Stimulated activated CD4-positive, alpha-beta T cell treated with anti-CD3 and anti-CD28 coated beads, Interleukin-12 subunit alpha, Interleukin-12 subunit beta, amount 100 ng/mL, for 48 hours (primary cell): ENCODE results near the gene PCDHGA7.
"Not testable (repeated sequence)": the region's sequence is repeated elsewhere in the genome, so short reads cannot be mapped to it uniquely, and the experiment has no call there.

Experiments
- DNase-seq, 3 donors: peaks; one replicate each; pipeline ENCODE4 v3.0.0-alpha.2; 2020; ENCODE audit warnings: low read depth in 2 of 3, low spot score in 1 of 3

The PCDHGA7 gene

GRCh38 chr5:141366016-141366896 lies 16.3 kb upstream of the PCDHGA7 start:
- DNase-seq = no peak

- peak in 1 of 3 donors; percentile 12 for DNase-seq
These were observed 12.3 kb upstream of the PCDHGA7 start, which contains the start of gene PCDHGB3 for GRCh38 chr5:141369994-141370848. Gene PCDHGB3, plus strand, starts transcription at chr5:141370242. Its CDS starts 153 bp downstream, at chr5:141370395.

- no peak for DNase-seq
These were observed 10.7 kb upstream of the PCDHGA7 start for GRCh38 chr5:141371572-141372475.

GRCh38 chr5:141373673-141374317 lies 8.7 kb upstream of the PCDHGA7 start, which contains the start of gene PCDHGA6:
Gene PCDHGA6, plus strand, starts transcription at chr5:141373891. Its CDS starts 193 bp downstream, at chr5:141374084.
- DNase-seq = no peak

- no peak for DNase-seq
These were observed 7.9 kb upstream of the PCDHGA7 start for GRCh38 chr5:141374627-141375026.

- not testable (repeated sequence) for DNase-seq
These were observed 6.9 kb upstream of the PCDHGA7 start for GRCh38 chr5:141375444-141376155.

GRCh38 chr5:141383345-141383744 lies 803 bp downstream of the PCDHGA7 start:
- DNase-seq = no peak

- no peak for DNase-seq
These were observed 2.1 kb downstream of the PCDHGA7 start for GRCh38 chr5:141384471-141385267.

- not testable (repeated sequence) for DNase-seq
These were observed 5.2 kb downstream of the PCDHGA7 start, which contains the start of gene PCDHGB4 for GRCh38 chr5:141387557-141388311. Gene PCDHGB4, plus strand, starts transcription at chr5:141387698. Its CDS starts 187 bp downstream, at chr5:141387885.

GRCh38 chr5:141388661-141389060 lies 6.1 kb downstream of the PCDHGA7 start:
- DNase-seq = no peak

GRCh38 chr5:141389153-141390042 lies 6.9 kb downstream of the PCDHGA7 start:
- DNase-seq = no peak

GRCh38 chr5:141392429-141393198 lies 10.1 kb downstream of the PCDHGA7 start, which contains the start of gene PCDHGA8:
Gene PCDHGA8, plus strand, starts transcription at chr5:141392633. Its CDS starts 181 bp downstream, at chr5:141392814.
- DNase-seq = no peak

- DNase-seq = no peak
These were observed 10.7 kb downstream of the PCDHGA7 start for GRCh38 chr5:141393267-141393666.

GRCh38 chr5:141394401-141395187 lies 12.1 kb downstream of the PCDHGA7 start:
- not testable (repeated sequence) for DNase-seq
